Hepatocyte (in vitro differentiated cells): ENCODE measurements around the gene FCHSD2.

Experiments
- CTCF ChIP-seq: fragments of 200-600 bp; sonication (generic); IDR thresholded peaks from 2 replicates; pipeline ENCODE4 v1.5.1; 2016; ENCODE audit warnings: antibody characterized with exemption, mild to moderate bottlenecking; ENCODE audit not compliant: poor library complexity
- EZH2 ChIP-seq: fragments of 200-600 bp; sonication (generic); IDR thresholded peaks from 2 replicates; pipeline ENCODE4 v1.6.1; 2016; ENCODE audit warnings: antibody characterized with exemption, mild to moderate bottlenecking, borderline replicate concordance
- EZH2phosphoT487 ChIP-seq: fragments of 200-600 bp; sonication (generic); IDR thresholded peaks from one replicate; pipeline ENCODE4 v1.6.1; 2018; ENCODE audit warnings: antibody characterized with exemption, mild to moderate bottlenecking, low read depth, moderate library complexity; ENCODE audit not compliant: unreplicated experiment, severe bottlenecking

DNA sequence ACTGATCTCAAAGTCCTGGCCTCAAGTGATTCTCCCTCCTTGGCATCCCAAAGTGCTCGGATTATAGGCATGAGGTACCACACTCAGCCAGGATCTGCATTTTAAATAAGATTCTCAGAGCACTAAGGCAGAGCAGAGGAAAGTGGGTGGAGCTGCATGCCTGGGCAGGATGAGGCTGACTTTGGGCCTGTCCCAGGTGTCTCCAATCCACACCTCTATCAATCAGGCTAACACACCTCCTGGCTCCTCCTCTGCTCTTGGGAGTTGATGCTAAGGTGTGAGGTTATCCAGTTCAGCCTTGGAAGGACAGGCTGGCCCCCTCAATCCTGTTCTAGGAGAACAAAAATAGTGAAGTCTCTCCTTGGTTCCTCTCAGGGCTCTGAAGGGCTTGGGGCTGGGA lies 45.7 kb upstream of the FCHSD2 start:
- no peak for TF ChIP-seq CTCF
- TF ChIP-seq EZH2: no peak
- TF ChIP-seq EZH2phosphoT487: no peak
